OCI-LY7 (cell line): Measurements from ENCODE around the gene IL24. TPM values are rescaled to one million over a fixed set of nuclear protein-coding genes. Genes with fewer than 3 reads are reported as not detected.

ENCODE experiments used
- BruUV-seq: library from RNA; stranded (reverse); fragments of 400-500 nt; replicated peaks from 2 replicates; lab custom pipeline; 2021; lab: Mats Ljungman, UMichigan
- CTCF ChIA-PET: fragments of 300-600 bp; sonication (Branson Sonifier 250); formaldehyde crosslinking; loops from one replicate; lab custom pipeline; 2022; ENCODE audit warnings: antibody characterized with exemption; ENCODE audit not compliant: unreplicated experiment; lab: Charles Lee
- POLR2A ChIA-PET: fragments of 300-600 bp; sonication (Branson Sonifier 250); formaldehyde crosslinking; loops from one replicate; lab custom pipeline; 2022; ENCODE audit warnings: antibody characterized with exemption; lab: Charles Lee
- DNase-seq: peaks from one replicate; pipeline ENCODE4 v3.0.0-alpha.2; 2015; ENCODE audit warnings: low spot score
- H2AFZ ChIP-seq: fragments of 200-600 bp; sonication (generic), shearing (Covaris generic); 2 replicates; pipeline ENCODE4 v1.6.1; 2014; ENCODE audit warnings: mild to moderate bottlenecking, antibody characterized with exemption, low read length, moderate library complexity
- H3K27ac ChIP-seq: fragments of 200-600 bp; sonication (generic); 2 replicates; pipeline ENCODE4 v1.5.1; 2014; ENCODE audit warnings: mixed run types, low read depth, mild to moderate bottlenecking, moderate library complexity, low read length, inconsistent platforms; ENCODE audit not compliant: poor library complexity, severe bottlenecking
- H3K36me3 ChIP-seq: fragments of 200-600 bp; sonication (generic); 2 replicates; pipeline ENCODE4 v1.6.1; 2014; ENCODE audit warnings: mild to moderate bottlenecking, antibody characterized with exemption, low read length, moderate library complexity, mixed read lengths; ENCODE audit not compliant: insufficient read depth
- H3K4me1 ChIP-seq: fragments of 200-600 bp; sonication (generic); 2 replicates; pipeline ENCODE4 v1.5.1; 2014; ENCODE audit warnings: mild to moderate bottlenecking, low read length; ENCODE audit not compliant: insufficient read depth, poor library complexity, severe bottlenecking
- H3K4me2 ChIP-seq: fragments of 200-600 bp; sonication (generic); 2 replicates; pipeline ENCODE4 v1.6.1; 2014; ENCODE audit warnings: mild to moderate bottlenecking, low read length
- H3K4me3 ChIP-seq: fragments of 200-600 bp; sonication (generic); 2 replicates; pipeline ENCODE4 v1.5.1; 2014; ENCODE audit warnings: mild to moderate bottlenecking, low read depth, low read length; ENCODE audit not compliant: poor library complexity, severe bottlenecking
- H3K79me2 ChIP-seq: fragments of 200-600 bp; sonication (generic); 2 replicates; pipeline ENCODE4 v1.6.1; 2016; ENCODE audit warnings: low read depth, mild to moderate bottlenecking, low read length, moderate library complexity, mixed read lengths; ENCODE audit not compliant: insufficient read depth
- H3K9me2 ChIP-seq: fragments of 200-600 bp; sonication (generic); 2 replicates; pipeline ENCODE4 v1.6.1; 2016; ENCODE audit warnings: mild to moderate bottlenecking, low read length, mixed read lengths; ENCODE audit not compliant: insufficient read depth
- H3K9me3 ChIP-seq: fragments of 200-600 bp; sonication (generic); 2 replicates; pipeline ENCODE4 v1.6.1; 2014; ENCODE audit warnings: mild to moderate bottlenecking, mixed run types, low read length, mixed read lengths
- H4K20me1 ChIP-seq: fragments of 200-600 bp; sonication (generic); 2 replicates; pipeline ENCODE4 v1.6.1; 2014; ENCODE audit warnings: mild to moderate bottlenecking, antibody characterized with exemption, low read length, moderate library complexity, mixed read lengths; ENCODE audit not compliant: insufficient read depth
- CTCF ChIP-seq: fragments of 200-600 bp; sonication (generic); conservative IDR thresholded peaks from 2 replicates; pipeline ENCODE4 v1.5.1; 2014; ENCODE audit warnings: mild to moderate bottlenecking, antibody characterized with exemption, low read length, moderate library complexity, mixed read lengths
- EZH2phosphoT487 ChIP-seq: fragments of 200-600 bp; sonication (generic); IDR thresholded peaks from 2 replicates; pipeline ENCODE4 v1.6.1; 2018; ENCODE audit warnings: low read depth, borderline replicate concordance, mild to moderate bottlenecking, mixed run types, antibody characterized with exemption, low read length, moderate library complexity, mixed read lengths
- intact Hi-C: fragments of 100-400 bp; cut with micrococcal nuclease; formaldehyde crosslinking; loops from one replicate; pipeline ENCODE4 v1.10.0; 2022; ENCODE audit not compliant: unreplicated experiment
- total RNA-seq, 2 experiments: library from RNA; depleted of rRNA in 1 of 2; stranded (reverse); fragments of >200 nt in 1 of 2; shearing (Covaris generic) in 1 of 2; gene quantifications; 2 replicates each; pipeline ENCODE4 v1.2.3, GENCODE V29; 2014 to 2022

IL24 gene
- total RNA-seq, 2 experiments from 2014 or later: not detected

DNA sequence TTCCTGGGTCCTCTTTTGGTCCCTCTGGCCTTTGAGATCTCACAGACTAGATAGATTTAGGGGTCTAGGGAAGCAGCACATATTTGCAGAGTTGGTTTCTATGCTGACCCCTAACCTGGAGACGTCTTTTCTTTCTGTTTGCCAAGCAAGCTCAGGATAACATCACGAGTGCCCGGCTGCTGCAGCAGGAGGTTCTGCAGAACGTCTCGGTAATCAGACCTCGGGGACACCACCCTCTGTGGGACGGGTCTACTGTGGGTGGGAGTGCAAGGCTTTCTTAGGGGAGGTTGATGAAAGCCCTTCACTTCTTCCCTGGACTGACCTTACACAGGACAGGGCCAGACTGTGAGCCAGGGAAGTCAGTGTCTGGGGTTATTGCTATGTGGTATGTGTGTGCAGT, 2.9 kb downstream of the IL24 start:
- Histone ChIP-seq H3K79me2 (no peaks in the 10 kb centered on the region), H4K20me1 (no peaks in the 10 kb centered on the region), H3K9me3 (no peaks in the 10 kb centered on the region), H3K4me3 (no peak overlapping the region), H3K9me2 (no peaks in the 10 kb centered on the region), H2AFZ (no peak overlapping the region), H3K4me2 (no peak overlapping the region), H3K4me1 (peaks cover 5% of the 10 kb centered on the region), H3K27ac (no peak overlapping the region), H3K36me3 (no peaks in the 10 kb centered on the region)
- no peak for TF ChIP-seq CTCF
- no peak for TF ChIP-seq EZH2phosphoT487
- ChIA-PET POLR2A (interaction anchor here (0.6 kb wide), 1 partner anchor 83 kb away, joined by 3 read pairs; no protein-coding TSS in a partner anchor), CTCF (interaction anchor here (0.6 kb wide), 1 partner anchor 8 kb away, joined by 3 read pairs; no protein-coding TSS in a partner anchor)
- DNase-seq: no peak
- intact Hi-C loops: no loop called here
- no TSS peak for BruUV-seq

GRCh38 chr1:206901944-206902343, 4.7 kb downstream of the IL24 start:
- BruUV-seq: no TSS peak
- no peak for DNase-seq
- intact Hi-C loops: no loop called here

More at GRCh38 chr1:206901944-206902343, 4.7 kb downstream of the IL24 start:
- no peak overlapping the region for H2AFZ ChIP-seq
- no peaks in the 10 kb centered on the region for H3K9me2 ChIP-seq
- H3K4me3 ChIP-seq: no peak overlapping the region
- POLR2A ChIA-PET: no interaction called here
- H3K36me3 ChIP-seq: no peaks in the 10 kb centered on the region
- peaks cover 16% of the 10 kb centered on the region for H3K4me1 ChIP-seq
- no peaks in the 10 kb centered on the region for H3K9me3 ChIP-seq
- no peaks in the 10 kb centered on the region for H3K79me2 ChIP-seq
- TF ChIP-seq EZH2phosphoT487 (no peak), CTCF (no peak)
- no peak overlapping the region for H3K27ac ChIP-seq
- CTCF ChIA-PET: no interaction called here
- no peaks in the 10 kb centered on the region for H4K20me1 ChIP-seq
- no peak overlapping the region for H3K4me2 ChIP-seq
